K562 (cell line): ENCODE results near the gene ZNF502. TPM values are rescaled to one million over a fixed set of nuclear protein-coding genes. Genes with fewer than 3 reads are reported as not detected.

Experiments
- ARHGAP35 ChIP-seq: fragments of 450-650 bp; IDR thresholded peaks from 2 replicates; pipeline ENCODE4 v1.6.1; 2018; ENCODE audit not compliant: partially characterized antibody
- CCNT2 ChIP-seq: IDR thresholded peaks from 2 replicates; pipeline ENCODE4 v1.6.1; 2011; ENCODE audit warnings: borderline replicate concordance, low read depth, mild to moderate bottlenecking, moderate library complexity, mixed read lengths, low read length; ENCODE audit not compliant: insufficient read length; ENCODE audit errors: extremely low read depth
- FIP1L1 ChIP-seq: fragments of 200-400 bp; formaldehyde crosslinking; IDR thresholded peaks from 2 replicates; pipeline ENCODE4 v1.6.1; 2018; ENCODE audit warnings: mild to moderate bottlenecking, low read depth, low read length; ENCODE audit not compliant: poor library complexity, severe bottlenecking
- FOXA3 ChIP-seq, 2 experiments: fragments of 450-650 bp in 1 of 2; sonication (generic) in 1 of 2; formaldehyde crosslinking; IDR thresholded peaks in 1 of 2; conservative IDR thresholded peaks in 1 of 2; 2 replicates each; pipeline versions ENCODE4 v1.4.0 to v1.8.0; 2020 to 2022; ENCODE audit warnings: mild to moderate bottlenecking in 2 of 2, missing genetic modification reagents in 1 of 2
- FOXM1 ChIP-seq, 2 experiments: fragments of 450-650 bp in 1 of 2; sonication (generic) in 1 of 2; formaldehyde crosslinking in 1 of 2; IDR thresholded peaks; 2 replicates each; pipeline versions ENCODE4 v1.6.1 to v1.9.0; 2017 to 2022; ENCODE audit warnings: low read depth in 2 of 2, mild to moderate bottlenecking in 2 of 2, missing genetic modification reagents in 1 of 2, moderate library complexity in 1 of 2
- HDAC2 ChIP-seq: fragments of 450-650 bp; IDR thresholded peaks from 2 replicates; pipeline ENCODE4 v1.6.1; 2016; ENCODE audit warnings: mild to moderate bottlenecking
- JUND ChIP-seq, 2 experiments: IDR thresholded peaks; 2 replicates in 1 of 2; 3 replicates in 1 of 2; pipeline ENCODE4 v1.6.1; 2011; ENCODE audit warnings: borderline replicate concordance in 2 of 2, low read depth in 2 of 2, low read length in 2 of 2, improper control_type of control experiment in 1 of 2, missing biosample characterization in 1 of 2, missing genetic modification characterization in 1 of 2, missing genetic modification reagents in 1 of 2
- PHF21A ChIP-seq: fragments of 450-650 bp; IDR thresholded peaks from 2 replicates; pipeline ENCODE4 v1.6.1; 2017; ENCODE audit warnings: low read depth, borderline replicate concordance
- PRPF4 ChIP-seq: fragments of 200-400 bp; formaldehyde crosslinking; IDR thresholded peaks from one replicate; pipeline ENCODE4 v1.6.1; 2017; ENCODE audit warnings: low read length, low read depth, mild to moderate bottlenecking; ENCODE audit not compliant: insufficient read depth, poor library complexity, severe bottlenecking
- SREBF1 ChIP-seq: fragments of 150-350 bp; IDR thresholded peaks from 2 replicates; pipeline ENCODE4 v1.6.1; 2014; ENCODE audit warnings: antibody characterized with exemption, low read depth, low read length, borderline replicate concordance
- ZBTB7A ChIP-seq: IDR thresholded peaks from 2 replicates; pipeline ENCODE4 v1.6.1; 2011; ENCODE audit warnings: low read depth, mild to moderate bottlenecking, low read length, moderate library complexity, borderline replicate concordance; ENCODE audit not compliant: control insufficient read depth
- ZFPM2 ChIP-seq: fragments of 250-450 bp; sonication (Bioruptor Pico); IDR thresholded peaks from 2 replicates; pipeline ENCODE4 v1.5.1; 2022; ENCODE audit warnings: mild to moderate bottlenecking
- ZNF316 ChIP-seq: fragments of 450-650 bp; IDR thresholded peaks from 2 replicates; pipeline ENCODE4 v1.6.1; 2016
- ZNF354B ChIP-seq: fragments of 250-450 bp; sonication (Bioruptor Pico); IDR thresholded peaks from 2 replicates; pipeline ENCODE4 v1.4.0; 2020
- ZNF384 ChIP-seq: IDR thresholded peaks from 2 replicates; pipeline ENCODE4 v1.6.1; 2012; ENCODE audit warnings: low read depth, low read length, improper control_type of control experiment
- ZNF830 ChIP-seq: fragments of 250-450 bp; sonication (Bioruptor Pico); IDR thresholded peaks from 2 replicates; pipeline ENCODE4 v1.5.0; 2021; ENCODE audit warnings: mild to moderate bottlenecking
- polyA plus RNA-seq, 8 experiments: library from polyadenylated mRNA; depleted of rRNA in 4 of 8; stranded (reverse) in 5 of 8; unstranded in 3 of 8; fragments of >200 nt; fragmentation: Nextera tagmentation in 2 of 8; fragmentation: Illumina TruSeq in 1 of 8; extraction: Ambion mirVana in 2 of 8; extraction: Trizol in 1 of 8; gene quantifications; 2 replicates each; pipeline versions ENCODE4 v1.2.1 to v1.2.3, GENCODE V29; 2011 to 2014; ENCODE audit warnings: inconsistent platforms in 1 of 8, missing spikeins in 1 of 8
- total RNA-seq, 7 experiments: library from RNA; depleted of rRNA in 6 of 7; stranded (reverse); fragments of >200 nt in 6 of 7; fragmentation: Illumina TruSeq in 2 of 7; extraction: Trizol in 2 of 7; gene quantifications; 2 replicates each; pipeline versions ENCODE4 v1.2.1 to v1.2.3, GENCODE V29; 2011 to 2021; ENCODE audit warnings: low replicate concordance in 1 of 7
- TF ChIP-seq, protein P1 (sequence below): sonication (generic); formaldehyde crosslinking; IDR thresholded peaks from 2 replicates; pipeline ENCODE4 v1.9.0; 2022; ENCODE audit warnings: mild to moderate bottlenecking, missing genetic modification reagents
- TF ChIP-seq, protein P2 (sequence below): sonication (generic); formaldehyde crosslinking; IDR thresholded peaks from 2 replicates; pipeline ENCODE4 v1.8.1; 2023; ENCODE audit warnings: mild to moderate bottlenecking, missing genetic modification reagents
- TF ChIP-seq, protein P3 (sequence below): fragments of 450-650 bp; formaldehyde crosslinking; IDR thresholded peaks from 2 replicates; pipeline ENCODE4 v1.4.0; 2020; ENCODE audit warnings: mild to moderate bottlenecking, moderate library complexity
- TF ChIP-seq, protein P4 (sequence below): fragments of 250-450 bp; sonication (Bioruptor Pico); IDR thresholded peaks from 2 replicates; pipeline ENCODE4 v1.5.0; 2021

The ZNF502 gene
- total and polyA plus RNA-seq, 9 of the 15 experiments (the other 6 are each of a cell fraction or from before 2014, with no cell fraction given), result 0.38 to 0.98 (median 0.67) TPM

DNA sequence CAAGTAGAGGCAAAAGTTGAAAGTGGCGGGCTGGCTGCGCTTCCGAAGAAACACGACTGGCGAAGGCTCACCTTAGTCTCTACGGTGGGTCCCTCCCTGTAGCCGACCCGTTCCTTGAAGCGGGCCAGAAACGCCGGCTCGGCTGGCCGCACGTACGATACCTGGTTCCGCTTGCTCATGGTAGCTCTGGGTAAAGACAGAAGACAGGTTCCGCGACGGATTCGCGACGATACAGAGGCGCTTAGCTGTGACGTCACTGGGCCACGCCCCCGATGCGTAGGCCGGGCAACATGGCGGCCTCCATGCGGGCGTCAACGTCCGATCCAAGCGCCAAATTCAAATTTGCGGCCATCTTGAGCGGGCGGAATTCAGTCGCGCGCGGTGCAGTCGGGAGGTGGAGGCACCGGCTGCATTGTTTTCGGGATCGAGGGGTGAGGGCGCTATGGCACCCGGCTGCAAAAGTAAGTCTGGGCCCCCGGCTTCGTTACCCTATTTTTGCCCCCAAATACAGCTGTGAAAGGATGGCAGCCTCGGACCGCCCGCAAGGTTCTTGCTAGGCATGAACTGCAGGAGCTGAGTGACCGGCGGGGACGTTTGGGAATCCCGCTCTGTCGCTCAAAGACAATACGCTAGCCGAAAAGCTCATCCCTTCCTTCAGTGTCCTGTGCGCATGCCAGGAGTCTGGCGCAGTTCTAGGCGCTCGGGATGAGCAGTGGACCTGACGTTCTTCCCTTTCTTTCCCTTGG, 49.1 kb downstream of the ZNF502 start, which contains the start of the genes KIAA1143 and KIF15 (continued):
- TF ChIP-seq ZNF830 (CRISPR knock-in tag) (no peak), ZNF354B (CRISPR knock-in tag) (no peak), CCNT2 (peak; percentile 83), JUND (IDR thresholded peaks at IDR 0.05; ENCODE audit: borderline replicate concordance, low read depth, low read length) (peak; percentile 89), JUND (tag; IDR thresholded peaks at IDR 0.05; ENCODE audit: borderline replicate concordance, low read depth, low read length) (peak; percentile 78; the same call in 1 of the 3 replicates), PHF21A (peak; percentile 27; the same call in 1 of the 2 replicates), ZBTB7A (0 out of 2 replicates have a peak, but pooled peaks have one; percentile 10), SREBF1 (no peak; the same call in 1 of the 2 replicates), FOXM1 (IDR thresholded peaks at IDR 0.05; ENCODE audit: low read depth) (peak; percentile 97), FOXM1 (CRISPR knock-in tag; IDR thresholded peaks at IDR 0.05; ENCODE audit: low read depth) (peak; percentile 97; the same call in 1 of the 2 replicates), FIP1L1 (peak; percentile 93), ZNF316 (peak; percentile 48), ZFPM2 (CRISPR knock-in tag) (no peak), HDAC2 (peak; percentile 89), ARHGAP35 (no peak), ZNF384 (no peak; the same call in 1 of the 2 replicates), PRPF4 (no peak), FOXA3 (CRISPR knock-in tag; conservative IDR thresholded peaks at IDR 0.05 in 1 of 2, IDR thresholded peaks at IDR 0.05 in 1 of 2) (no peak; a peak in 1 of 4 replicates)
- TF ChIP-seq, protein P1, sequence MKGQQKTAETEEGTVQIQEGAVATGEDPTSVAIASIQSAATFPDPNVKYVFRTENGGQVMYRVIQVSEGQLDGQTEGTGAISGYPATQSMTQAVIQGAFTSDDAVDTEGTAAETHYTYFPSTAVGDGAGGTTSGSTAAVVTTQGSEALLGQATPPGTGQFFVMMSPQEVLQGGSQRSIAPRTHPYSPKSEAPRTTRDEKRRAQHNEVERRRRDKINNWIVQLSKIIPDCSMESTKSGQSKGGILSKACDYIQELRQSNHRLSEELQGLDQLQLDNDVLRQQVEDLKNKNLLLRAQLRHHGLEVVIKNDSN, result peak; percentile 54; the same call in 1 of the 2 replicates
- TF ChIP-seq, protein P2, sequence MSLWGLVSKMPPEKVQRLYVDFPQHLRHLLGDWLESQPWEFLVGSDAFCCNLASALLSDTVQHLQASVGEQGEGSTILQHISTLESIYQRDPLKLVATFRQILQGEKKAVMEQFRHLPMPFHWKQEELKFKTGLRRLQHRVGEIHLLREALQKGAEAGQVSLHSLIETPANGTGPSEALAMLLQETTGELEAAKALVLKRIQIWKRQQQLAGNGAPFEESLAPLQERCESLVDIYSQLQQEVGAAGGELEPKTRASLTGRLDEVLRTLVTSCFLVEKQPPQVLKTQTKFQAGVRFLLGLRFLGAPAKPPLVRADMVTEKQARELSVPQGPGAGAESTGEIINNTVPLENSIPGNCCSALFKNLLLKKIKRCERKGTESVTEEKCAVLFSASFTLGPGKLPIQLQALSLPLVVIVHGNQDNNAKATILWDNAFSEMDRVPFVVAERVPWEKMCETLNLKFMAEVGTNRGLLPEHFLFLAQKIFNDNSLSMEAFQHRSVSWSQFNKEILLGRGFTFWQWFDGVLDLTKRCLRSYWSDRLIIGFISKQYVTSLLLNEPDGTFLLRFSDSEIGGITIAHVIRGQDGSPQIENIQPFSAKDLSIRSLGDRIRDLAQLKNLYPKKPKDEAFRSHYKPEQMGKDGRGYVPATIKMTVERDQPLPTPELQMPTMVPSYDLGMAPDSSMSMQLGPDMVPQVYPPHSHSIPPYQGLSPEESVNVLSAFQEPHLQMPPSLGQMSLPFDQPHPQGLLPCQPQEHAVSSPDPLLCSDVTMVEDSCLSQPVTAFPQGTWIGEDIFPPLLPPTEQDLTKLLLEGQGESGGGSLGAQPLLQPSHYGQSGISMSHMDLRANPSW (CRISPR knock-in tag), result 0 out of 2 replicates have a peak, but pooled peaks have one; percentile 34
- TF ChIP-seq, protein P3, sequence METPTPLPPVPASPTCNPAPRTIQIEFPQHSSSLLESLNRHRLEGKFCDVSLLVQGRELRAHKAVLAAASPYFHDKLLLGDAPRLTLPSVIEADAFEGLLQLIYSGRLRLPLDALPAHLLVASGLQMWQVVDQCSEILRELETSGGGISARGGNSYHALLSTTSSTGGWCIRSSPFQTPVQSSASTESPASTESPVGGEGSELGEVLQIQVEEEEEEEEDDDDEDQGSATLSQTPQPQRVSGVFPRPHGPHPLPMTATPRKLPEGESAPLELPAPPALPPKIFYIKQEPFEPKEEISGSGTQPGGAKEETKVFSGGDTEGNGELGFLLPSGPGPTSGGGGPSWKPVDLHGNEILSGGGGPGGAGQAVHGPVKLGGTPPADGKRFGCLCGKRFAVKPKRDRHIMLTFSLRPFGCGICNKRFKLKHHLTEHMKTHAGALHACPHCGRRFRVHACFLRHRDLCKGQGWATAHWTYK, result 0 out of 2 replicates have a peak, but pooled peaks have one; percentile 14
- TF ChIP-seq, protein P4, sequence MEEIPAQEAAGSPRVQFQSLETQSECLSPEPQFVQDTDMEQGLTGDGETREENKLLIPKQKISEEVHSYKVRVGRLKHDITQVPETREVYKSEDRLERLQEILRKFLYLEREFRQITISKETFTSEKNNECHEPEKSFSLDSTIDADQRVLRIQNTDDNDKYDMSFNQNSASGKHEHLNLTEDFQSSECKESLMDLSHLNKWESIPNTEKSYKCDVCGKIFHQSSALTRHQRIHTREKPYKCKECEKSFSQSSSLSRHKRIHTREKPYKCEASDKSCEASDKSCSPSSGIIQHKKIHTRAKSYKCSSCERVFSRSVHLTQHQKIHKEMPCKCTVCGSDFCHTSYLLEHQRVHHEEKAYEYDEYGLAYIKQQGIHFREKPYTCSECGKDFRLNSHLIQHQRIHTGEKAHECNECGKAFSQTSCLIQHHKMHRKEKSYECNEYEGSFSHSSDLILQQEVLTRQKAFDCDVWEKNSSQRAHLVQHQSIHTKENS (CRISPR knock-in tag), result no peak
